ENCODE results near the gene SULF2. TPM values are rescaled to one million over a fixed set of nuclear protein-coding genes. Genes with fewer than 3 reads are reported as not detected.

The SULF2 gene
- total RNA-seq, 1 experiment from 2014 or later = 495 TPM

DNA sequence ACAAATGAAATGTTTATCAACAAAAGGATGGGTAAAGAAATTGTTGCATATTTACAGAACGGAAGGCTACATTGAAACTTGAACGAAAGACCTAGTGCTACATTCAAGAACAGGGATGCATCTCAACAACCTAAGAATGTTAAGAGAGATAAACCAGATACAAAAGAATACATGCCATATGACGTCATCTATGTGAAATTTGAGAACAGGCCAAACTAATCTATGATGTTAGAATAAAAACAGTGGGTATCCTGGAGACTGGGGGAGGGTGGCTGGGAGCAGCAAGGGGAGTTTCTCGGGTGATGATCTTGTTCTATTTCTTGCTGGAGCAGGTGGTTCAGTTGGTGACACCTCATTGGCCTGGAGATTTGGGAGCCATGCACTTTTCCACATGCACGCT is 81.5 kb downstream of the SULF2 start:
- no TSS peak for BruUV-seq (replicated peaks)
- peaks cover 97% of the 10 kb centered on the region for H4K20me1 ChIP-seq (ENCODE audit: insufficient read depth)
- no peak overlapping the region for H3K27ac ChIP-seq
- peaks cover 93% of the 10 kb centered on the region for H3K79me2 ChIP-seq (ENCODE audit: low read depth)
- CTCF ChIA-PET = no interaction called here
- no peak overlapping the region for H2AFZ ChIP-seq
- H3K27me3 ChIP-seq (ENCODE audit: insufficient read depth, low read depth) = no peaks in the 10 kb centered on the region
- DNase-seq = no peak
- TF ChIP-seq EZH2 (IDR thresholded peaks at IDR 0.05; ENCODE audit: low read depth) = no peak
- TF ChIP-seq, protein P1, sequence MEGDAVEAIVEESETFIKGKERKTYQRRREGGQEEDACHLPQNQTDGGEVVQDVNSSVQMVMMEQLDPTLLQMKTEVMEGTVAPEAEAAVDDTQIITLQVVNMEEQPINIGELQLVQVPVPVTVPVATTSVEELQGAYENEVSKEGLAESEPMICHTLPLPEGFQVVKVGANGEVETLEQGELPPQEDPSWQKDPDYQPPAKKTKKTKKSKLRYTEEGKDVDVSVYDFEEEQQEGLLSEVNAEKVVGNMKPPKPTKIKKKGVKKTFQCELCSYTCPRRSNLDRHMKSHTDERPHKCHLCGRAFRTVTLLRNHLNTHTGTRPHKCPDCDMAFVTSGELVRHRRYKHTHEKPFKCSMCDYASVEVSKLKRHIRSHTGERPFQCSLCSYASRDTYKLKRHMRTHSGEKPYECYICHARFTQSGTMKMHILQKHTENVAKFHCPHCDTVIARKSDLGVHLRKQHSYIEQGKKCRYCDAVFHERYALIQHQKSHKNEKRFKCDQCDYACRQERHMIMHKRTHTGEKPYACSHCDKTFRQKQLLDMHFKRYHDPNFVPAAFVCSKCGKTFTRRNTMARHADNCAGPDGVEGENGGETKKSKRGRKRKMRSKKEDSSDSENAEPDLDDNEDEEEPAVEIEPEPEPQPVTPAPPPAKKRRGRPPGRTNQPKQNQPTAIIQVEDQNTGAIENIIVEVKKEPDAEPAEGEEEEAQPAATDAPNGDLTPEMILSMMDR (conservative IDR thresholded peaks at IDR 0.05) = no peak
- peaks cover 86% of the 10 kb centered on the region for H3F3A ChIP-seq (ENCODE audit: insufficient read depth, low read depth)
- H3K9me2 ChIP-seq (ENCODE audit: insufficient read depth) = no peaks in the 10 kb centered on the region
- intact Hi-C loops (cut with micrococcal nuclease; ENCODE audit: unreplicated experiment) = no loop called here
- H3K36me3 ChIP-seq (ENCODE audit: low read depth) = peaks cover 76% of the 10 kb centered on the region
- no peak overlapping the region for H3K4me2 ChIP-seq
- no peak overlapping the region for H3K4me3 ChIP-seq
- H3K9me3 ChIP-seq (ENCODE audit: insufficient read depth, low read depth) = no peaks in the 10 kb centered on the region
- no peaks in the 10 kb centered on the region for H3K4me1 ChIP-seq (replicated peaks; ENCODE audit: insufficient read depth)
- POLR2A ChIA-PET (ENCODE audit: unreplicated experiment) = no interaction called here

DNA sequence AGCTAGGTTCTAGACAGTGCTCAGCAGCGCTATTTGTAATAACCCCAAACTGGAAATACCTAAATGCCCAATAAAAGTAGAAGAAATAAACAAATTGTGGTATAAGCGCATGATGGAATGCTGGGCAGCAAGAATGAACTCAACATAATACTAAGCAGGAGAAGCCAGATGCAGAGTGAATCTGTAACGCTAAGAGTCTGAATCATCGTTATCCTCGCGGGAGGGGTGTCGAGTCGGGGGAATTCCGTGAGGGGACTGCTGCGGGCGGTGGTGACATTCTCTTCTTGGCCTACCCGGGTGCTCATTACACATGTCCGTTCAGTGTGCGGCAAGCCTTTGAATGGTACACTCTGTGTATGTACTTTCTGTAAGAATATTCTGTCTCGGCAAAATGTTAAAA is 83.7 kb downstream of the SULF2 start:
- H3K4me1 ChIP-seq (replicated peaks; ENCODE audit: insufficient read depth) = no peaks in the 10 kb centered on the region
- H2AFZ ChIP-seq = no peak overlapping the region
- POLR2A ChIA-PET (ENCODE audit: unreplicated experiment) = no interaction called here
- intact Hi-C loops (cut with micrococcal nuclease; ENCODE audit: unreplicated experiment) = no loop called here
- no peak overlapping the region for H3K4me2 ChIP-seq
- TF ChIP-seq EZH2 (IDR thresholded peaks at IDR 0.05; ENCODE audit: low read depth) = no peak
- TF ChIP-seq, protein P1 (conservative IDR thresholded peaks at IDR 0.05) = no peak
- no peaks in the 10 kb centered on the region for H3K9me2 ChIP-seq (ENCODE audit: insufficient read depth)
- BruUV-seq (replicated peaks) = no TSS peak
- no peak overlapping the region for H3K4me3 ChIP-seq
- DNase-seq = no peak
- CTCF ChIA-PET = no interaction called here
- H3K9me3 ChIP-seq (ENCODE audit: insufficient read depth, low read depth) = no peaks in the 10 kb centered on the region
- H3K27me3 ChIP-seq (ENCODE audit: insufficient read depth, low read depth) = no peaks in the 10 kb centered on the region
- peaks cover 94% of the 10 kb centered on the region for H3K79me2 ChIP-seq (ENCODE audit: low read depth)
- no peak overlapping the region for H3K27ac ChIP-seq
- peaks cover 95% of the 10 kb centered on the region for H4K20me1 ChIP-seq (ENCODE audit: insufficient read depth)
- H3F3A ChIP-seq (ENCODE audit: insufficient read depth, low read depth) = peaks cover 85% of the 10 kb centered on the region
- peaks cover 85% of the 10 kb centered on the region for H3K36me3 ChIP-seq (ENCODE audit: low read depth)

DNA sequence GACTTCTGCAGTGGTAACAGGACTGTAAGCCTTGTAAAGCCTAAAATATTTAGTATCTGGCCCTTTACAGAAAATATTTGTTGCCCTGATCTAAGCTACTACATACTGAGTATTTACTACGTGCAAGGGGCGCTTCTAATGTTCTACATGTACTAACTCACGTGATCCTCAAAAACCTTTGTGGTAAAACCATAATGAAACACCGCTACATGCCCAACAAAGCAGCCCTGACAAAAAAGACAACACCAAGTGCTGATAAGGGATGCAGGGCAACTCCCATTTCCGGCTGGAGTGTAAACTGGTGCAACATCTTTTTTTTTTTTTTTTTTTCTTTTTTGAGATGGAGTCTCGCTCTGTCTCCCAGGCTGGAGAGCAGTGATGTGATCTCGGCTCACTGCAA is 85.0 kb downstream of the SULF2 start:
- Histone ChIP-seq H3F3A (ENCODE audit: insufficient read depth, low read depth) (peaks cover 86% of the 10 kb centered on the region), H3K27ac (no peak overlapping the region), H4K20me1 (ENCODE audit: insufficient read depth) (peaks cover 95% of the 10 kb centered on the region), H3K4me3 (no peak overlapping the region), H3K9me2 (ENCODE audit: insufficient read depth) (no peaks in the 10 kb centered on the region), H3K36me3 (ENCODE audit: low read depth) (peaks cover 85% of the 10 kb centered on the region), H3K79me2 (ENCODE audit: low read depth) (peaks cover 93% of the 10 kb centered on the region), H3K4me2 (no peak overlapping the region), H3K27me3 (ENCODE audit: insufficient read depth, low read depth) (no peaks in the 10 kb centered on the region), H3K4me1 (replicated peaks; ENCODE audit: insufficient read depth) (no peaks in the 10 kb centered on the region), H3K9me3 (ENCODE audit: insufficient read depth, low read depth) (no peaks in the 10 kb centered on the region), H2AFZ (no peak overlapping the region)
- POLR2A ChIA-PET (ENCODE audit: unreplicated experiment) = no interaction called here
- no TSS peak for BruUV-seq (replicated peaks)
- TF ChIP-seq, protein P1 (conservative IDR thresholded peaks at IDR 0.05) = no peak
- TF ChIP-seq EZH2 (IDR thresholded peaks at IDR 0.05; ENCODE audit: low read depth) = no peak
- intact Hi-C loops (cut with micrococcal nuclease; ENCODE audit: unreplicated experiment) = no loop called here
- CTCF ChIA-PET = no interaction called here
- DNase-seq = no peak

Measured in PC-9 (cell line).